Epithelial cell of proximal tubule (primary cell): ENCODE measurements around the gene CDK1. TPM values are rescaled to one million over a fixed set of nuclear protein-coding genes. Genes with fewer than 3 reads are reported as not detected.

ENCODE experiments used
- DNase-seq: peaks from one replicate; pipeline ENCODE4 v3.0.0-alpha.2; 2011; ENCODE audit warnings: low read depth
- H3K4me3 ChIP-seq: 2 replicates; pipeline ENCODE4 v1.5.1; 2011; ENCODE audit warnings: low read depth, mild to moderate bottlenecking, low read length
- total RNA-seq: library from RNA; depleted of rRNA; stranded (reverse); fragments of >200 nt; gene quantifications from 2 replicates; pipeline ENCODE4 v1.2.3, GENCODE V29; 2015
- TF ChIP-seq, protein P1 (sequence below): conservative IDR thresholded peaks from 2 replicates; pipeline ENCODE4 v1.5.1; 2012; ENCODE audit warnings: low read depth, mild to moderate bottlenecking, low read length

The CDK1 gene
- total RNA-seq, 1 donor from 2014 or later = 127 TPM

DNA sequence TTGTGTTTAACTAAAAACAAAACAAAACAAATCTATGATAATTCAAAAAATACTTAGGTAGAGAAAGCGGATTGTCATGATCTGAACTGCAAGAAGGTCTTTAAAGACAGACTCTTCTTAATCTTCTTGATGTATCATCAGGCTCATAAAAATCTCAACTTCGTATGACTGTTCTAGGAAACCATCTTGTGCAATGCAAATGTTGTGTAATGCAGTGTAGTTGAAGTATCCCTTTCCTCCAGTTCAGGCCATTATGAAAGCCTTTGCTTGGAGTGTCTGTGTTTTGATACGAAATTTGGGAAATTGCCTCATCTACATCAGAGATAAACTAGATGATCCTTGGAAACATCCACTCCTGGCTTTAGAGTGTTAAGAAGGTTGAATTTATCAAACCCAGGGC, 30.9 kb downstream of the CDK1 start:
- TF ChIP-seq, protein P1, sequence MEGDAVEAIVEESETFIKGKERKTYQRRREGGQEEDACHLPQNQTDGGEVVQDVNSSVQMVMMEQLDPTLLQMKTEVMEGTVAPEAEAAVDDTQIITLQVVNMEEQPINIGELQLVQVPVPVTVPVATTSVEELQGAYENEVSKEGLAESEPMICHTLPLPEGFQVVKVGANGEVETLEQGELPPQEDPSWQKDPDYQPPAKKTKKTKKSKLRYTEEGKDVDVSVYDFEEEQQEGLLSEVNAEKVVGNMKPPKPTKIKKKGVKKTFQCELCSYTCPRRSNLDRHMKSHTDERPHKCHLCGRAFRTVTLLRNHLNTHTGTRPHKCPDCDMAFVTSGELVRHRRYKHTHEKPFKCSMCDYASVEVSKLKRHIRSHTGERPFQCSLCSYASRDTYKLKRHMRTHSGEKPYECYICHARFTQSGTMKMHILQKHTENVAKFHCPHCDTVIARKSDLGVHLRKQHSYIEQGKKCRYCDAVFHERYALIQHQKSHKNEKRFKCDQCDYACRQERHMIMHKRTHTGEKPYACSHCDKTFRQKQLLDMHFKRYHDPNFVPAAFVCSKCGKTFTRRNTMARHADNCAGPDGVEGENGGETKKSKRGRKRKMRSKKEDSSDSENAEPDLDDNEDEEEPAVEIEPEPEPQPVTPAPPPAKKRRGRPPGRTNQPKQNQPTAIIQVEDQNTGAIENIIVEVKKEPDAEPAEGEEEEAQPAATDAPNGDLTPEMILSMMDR = no peak
- no peak for DNase-seq
- no peak overlapping the region for H3K4me3 ChIP-seq

DNA sequence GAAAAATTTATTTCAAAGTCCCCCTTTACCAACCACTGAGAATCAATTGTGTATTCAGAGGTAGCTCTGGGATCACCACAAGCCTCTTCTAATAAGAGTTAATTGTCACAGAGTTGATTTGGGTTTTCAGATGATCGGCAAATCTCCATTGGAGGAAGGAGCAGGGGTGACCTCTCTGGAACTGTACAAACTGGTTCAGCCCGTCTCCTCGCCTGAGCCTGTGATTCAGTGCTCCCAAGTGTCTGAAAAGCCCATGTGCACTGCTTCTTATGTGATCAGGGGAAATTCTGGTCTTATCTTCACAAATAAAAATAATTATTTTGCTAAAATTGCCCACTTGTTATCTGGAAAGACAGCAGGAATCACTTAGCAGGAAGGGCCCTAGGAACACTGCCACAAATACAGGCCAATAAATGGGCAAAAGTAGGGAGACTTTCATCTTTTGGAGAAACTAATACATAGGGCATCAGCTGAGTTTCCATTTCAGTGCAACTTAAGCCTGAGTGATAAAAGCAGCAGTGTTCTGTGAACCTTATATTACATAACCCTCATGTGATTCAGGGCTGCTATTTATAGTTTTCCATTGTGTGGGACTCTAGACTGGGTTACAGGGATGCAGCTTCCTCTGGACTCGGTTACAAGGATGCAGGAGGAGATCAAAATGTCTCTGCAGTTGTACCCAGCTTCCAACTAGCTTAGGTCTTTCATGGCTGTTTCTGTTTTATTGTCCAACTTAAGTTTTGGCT, 32.3 kb downstream of the CDK1 start:
- TF ChIP-seq, protein P1 = no peak
- peak; percentile 43 for DNase-seq
- no peak overlapping the region for H3K4me3 ChIP-seq

DNA sequence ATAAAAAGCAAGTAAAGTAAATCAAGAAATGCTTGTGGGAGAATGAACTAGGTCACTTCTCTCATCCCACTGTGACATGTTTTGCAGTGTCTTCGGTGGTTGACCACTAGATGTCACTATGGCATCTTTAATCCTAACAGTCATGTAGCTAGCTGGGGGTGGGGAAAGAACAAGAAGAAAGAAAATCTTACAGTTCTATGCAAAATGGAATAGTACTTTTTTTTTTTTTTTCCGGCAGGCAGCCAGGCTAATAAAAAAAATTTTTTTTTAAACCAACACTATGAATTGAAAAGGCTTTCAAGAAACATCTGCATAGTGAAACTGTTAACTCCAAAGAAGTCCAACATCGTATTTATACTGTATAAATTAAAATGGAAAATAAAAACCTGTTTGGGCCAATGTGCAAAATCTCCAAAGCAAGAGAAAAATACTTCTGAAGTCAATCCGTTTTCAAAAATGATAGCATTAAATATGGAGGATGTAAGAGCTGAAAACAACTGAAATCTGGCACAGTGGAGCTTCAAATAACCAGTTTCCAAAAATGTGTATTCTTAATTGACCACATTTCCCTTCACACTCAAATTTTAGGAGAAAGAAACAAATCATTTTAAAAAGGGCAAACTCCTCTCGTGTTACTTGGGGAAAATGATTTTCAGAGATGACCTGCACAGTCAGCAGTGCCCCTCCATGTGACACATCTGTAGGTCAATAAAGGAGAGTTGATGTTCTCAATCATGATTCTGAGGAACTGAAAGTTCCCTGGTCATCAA, 38.5 kb downstream of the CDK1 start:
- H3K4me3 ChIP-seq = no peak overlapping the region
- DNase-seq = no peak
- TF ChIP-seq, protein P1 = peak; percentile 91

DNA sequence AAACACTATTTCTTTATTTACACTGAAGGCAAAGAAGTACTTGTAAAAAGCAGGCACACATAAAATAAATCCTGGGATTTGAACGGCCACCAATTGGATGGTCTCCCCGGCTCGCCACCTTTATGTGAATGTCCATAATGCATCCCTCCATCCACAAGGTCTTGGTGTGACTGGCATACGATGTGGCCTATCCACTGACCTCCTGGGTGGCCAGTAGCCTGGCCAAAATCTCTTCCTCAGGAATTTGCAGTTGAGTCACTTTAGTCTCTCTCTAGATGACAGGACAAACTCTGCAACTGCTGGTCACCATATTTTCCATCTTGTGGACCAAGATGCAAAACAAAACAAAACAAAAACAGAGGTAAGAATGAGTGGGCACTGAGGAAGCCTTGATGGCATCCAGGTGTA, 39.1 kb downstream of the CDK1 start:
- no peak overlapping the region for H3K4me3 ChIP-seq
- no peak for DNase-seq
- TF ChIP-seq, protein P1 = no peak

DNA sequence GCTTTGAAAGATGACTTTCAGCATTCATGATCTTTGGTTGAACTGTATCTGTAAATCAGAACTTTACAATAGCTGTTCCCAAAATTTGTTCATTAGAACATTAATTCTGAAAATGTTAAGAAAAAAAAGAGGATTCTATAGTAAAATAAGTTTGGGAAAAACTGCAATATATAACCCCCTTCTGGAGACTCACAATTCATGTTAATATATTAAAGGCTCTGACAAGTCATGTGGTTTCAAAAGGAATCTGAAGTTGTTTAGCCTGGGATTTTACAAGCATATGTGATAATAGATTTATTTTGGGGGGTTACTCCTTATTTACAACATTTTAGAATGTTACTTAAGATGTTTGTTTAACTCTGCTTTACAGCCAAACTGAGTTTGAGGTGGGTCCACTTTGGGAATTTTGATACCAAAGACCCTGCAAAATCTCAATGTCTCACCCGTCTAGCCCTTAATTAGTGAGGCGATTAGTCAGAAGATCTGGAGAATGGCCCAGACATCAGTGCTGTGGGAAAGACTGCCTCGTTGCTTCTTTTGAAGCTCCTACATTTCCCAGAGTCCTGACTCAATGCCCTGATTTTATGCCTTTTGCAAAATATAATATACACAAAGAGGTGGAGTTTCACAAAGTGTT, 40.0 kb downstream of the CDK1 start:
- DNase-seq = no peak
- H3K4me3 ChIP-seq = no peak overlapping the region
- TF ChIP-seq, protein P1 = no peak

DNA sequence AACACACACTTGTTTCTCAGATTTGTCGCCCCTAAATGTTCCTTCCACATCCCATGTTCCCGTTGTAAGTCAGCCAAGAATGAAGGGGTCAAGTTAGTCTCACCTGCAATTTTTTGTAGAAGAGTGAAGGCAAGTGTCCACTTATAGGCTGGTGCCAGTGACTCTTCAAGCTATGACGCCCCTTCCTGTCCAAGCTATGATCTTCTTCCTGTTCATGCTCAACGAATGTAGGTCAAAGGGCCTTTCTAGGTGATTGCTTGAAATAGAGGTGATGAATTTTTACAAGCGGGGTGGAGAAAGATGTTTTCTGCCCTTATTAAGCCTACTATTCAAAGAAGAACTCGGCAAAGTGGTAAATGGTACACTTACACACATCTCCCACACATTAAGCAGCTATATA, 41.0 kb downstream of the CDK1 start:
- H3K4me3 ChIP-seq = no peak overlapping the region
- TF ChIP-seq, protein P1 = no peak
- DNase-seq = no peak
